ENCODE results near the gene KIF1A. TPM values are rescaled to one million over a fixed set of nuclear protein-coding genes. Genes with fewer than 3 reads are reported as not detected.

KIF1A gene
- total and polyA plus RNA-seq, 2 of the 13 experiments (the other 11 are each of a cell fraction or from before 2014, with no cell fraction given), result 0.01 TPM; not detected in 1

DNA sequence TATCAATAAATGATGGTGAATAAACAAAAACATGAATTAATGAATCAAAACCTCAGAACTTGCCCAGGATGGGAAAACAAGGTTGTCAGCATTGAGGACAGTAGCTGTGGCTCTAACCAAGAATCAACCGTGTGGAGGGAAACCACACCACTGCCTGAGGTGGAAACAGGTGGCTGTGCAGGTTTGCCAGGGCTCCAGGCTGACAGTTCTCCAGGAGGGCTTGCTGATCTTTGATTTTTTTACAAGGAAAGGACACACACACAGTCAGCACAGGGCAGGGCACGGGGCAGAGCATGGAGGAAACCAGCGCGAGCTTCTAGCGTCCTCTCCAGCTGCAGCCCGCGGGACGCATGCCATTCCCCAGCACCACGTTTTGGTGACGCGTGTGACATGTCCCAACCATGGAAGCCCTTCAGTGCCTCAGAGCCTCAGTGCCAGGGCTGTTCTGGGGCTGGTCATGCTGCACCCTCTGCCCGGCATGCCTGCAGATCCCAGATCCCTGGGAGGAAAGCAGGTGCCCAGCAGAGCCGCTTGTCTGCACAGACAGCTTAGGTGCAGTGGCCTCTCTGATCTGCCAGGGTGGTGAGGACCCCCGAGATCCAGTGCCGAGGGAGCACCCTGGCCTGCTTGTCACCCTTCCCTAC is 32.8 kb upstream of the KIF1A start (continued):
- TF ChIP-seq, protein P1, sequence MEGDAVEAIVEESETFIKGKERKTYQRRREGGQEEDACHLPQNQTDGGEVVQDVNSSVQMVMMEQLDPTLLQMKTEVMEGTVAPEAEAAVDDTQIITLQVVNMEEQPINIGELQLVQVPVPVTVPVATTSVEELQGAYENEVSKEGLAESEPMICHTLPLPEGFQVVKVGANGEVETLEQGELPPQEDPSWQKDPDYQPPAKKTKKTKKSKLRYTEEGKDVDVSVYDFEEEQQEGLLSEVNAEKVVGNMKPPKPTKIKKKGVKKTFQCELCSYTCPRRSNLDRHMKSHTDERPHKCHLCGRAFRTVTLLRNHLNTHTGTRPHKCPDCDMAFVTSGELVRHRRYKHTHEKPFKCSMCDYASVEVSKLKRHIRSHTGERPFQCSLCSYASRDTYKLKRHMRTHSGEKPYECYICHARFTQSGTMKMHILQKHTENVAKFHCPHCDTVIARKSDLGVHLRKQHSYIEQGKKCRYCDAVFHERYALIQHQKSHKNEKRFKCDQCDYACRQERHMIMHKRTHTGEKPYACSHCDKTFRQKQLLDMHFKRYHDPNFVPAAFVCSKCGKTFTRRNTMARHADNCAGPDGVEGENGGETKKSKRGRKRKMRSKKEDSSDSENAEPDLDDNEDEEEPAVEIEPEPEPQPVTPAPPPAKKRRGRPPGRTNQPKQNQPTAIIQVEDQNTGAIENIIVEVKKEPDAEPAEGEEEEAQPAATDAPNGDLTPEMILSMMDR (CRISPR knock-in tag; IDR thresholded peaks at IDR 0.05), result no peak
- TF ChIP-seq REPIN1 (CRISPR knock-in tag; IDR thresholded peaks at IDR 0.05; ENCODE audit: borderline replicate concordance, low read depth), result no peak
- TF ChIP-seq REXO4 (CRISPR knock-in tag; IDR thresholded peaks at IDR 0.05; ENCODE audit: borderline replicate concordance), result no peak
- TF ChIP-seq RXRB (CRISPR knock-in tag; IDR thresholded peaks at IDR 0.05; ENCODE audit: borderline replicate concordance), result no peak
- TF ChIP-seq HOXA9 (CRISPR knock-in tag; IDR thresholded peaks at IDR 0.05; ENCODE audit: borderline replicate concordance), result no peak
- no peak for TF ChIP-seq PHB2 (IDR thresholded peaks at IDR 0.05; ENCODE audit: partially characterized antibody)

DNA sequence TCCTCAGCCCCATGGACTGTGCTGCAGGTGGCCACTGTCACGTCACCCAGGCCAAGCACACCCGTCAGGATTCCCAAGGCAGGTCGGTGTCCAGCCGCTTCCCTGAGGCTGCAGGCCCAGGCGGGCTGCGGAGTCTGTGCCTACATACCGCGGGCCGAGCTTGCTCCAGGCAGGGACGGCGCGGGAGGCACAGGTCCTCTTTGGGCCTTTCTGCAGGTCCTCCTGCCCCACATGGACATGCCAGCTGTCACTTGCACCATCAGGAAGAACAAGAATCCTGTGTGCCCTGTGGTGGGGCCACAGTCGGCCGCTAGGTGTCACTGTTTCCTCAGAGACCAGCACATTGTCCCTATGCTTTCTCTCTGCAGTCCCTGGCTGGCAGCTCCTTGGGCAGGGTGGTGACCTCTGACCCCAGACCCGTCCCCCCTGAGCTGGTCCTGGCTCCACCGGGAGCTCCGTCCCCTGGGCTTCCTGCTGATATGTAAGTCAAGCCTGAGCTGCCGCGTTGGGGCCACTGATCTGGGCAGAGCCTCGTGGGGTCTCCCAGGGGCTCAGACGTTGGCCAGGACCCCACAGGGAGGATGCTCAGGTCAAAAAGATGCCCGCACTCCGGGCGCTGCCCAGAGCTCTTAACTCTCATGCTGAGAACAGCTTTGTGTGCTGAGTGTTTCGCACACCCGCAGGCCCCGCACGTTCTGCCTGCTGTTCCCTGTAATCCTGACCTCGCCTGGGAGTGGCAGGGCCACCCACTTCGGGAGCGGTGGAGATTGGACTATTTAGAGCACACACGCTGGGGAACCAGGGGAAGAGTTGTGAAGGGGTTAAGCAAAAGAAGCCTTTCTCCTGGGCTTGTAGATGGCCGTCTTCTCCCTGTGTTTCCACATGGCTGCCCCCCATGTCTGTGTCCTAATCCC is 31.3 kb upstream of the KIF1A start:
- H3K9me3 ChIP-seq (ENCODE audit: low read length), result no peaks in the 10 kb centered on the region
- FAIRE-seq, result peak; percentile 98
- intact Hi-C loops (cut with micrococcal nuclease; ENCODE audit: unreplicated experiment), result loop anchor here (1.0 to 10.0 kb wide), 3 partner anchors 47 to 373 kb away; no protein-coding TSS in a partner anchor
- no peak overlapping the region for H2AFZ ChIP-seq (ENCODE audit: low read length)
- peaks cover 14% of the 10 kb centered on the region for H3K4me1 ChIP-seq (ENCODE audit: insufficient read depth, low read length)
- no peak overlapping the region for H3K27ac ChIP-seq (ENCODE audit: extremely low read length, insufficient read depth, low read length)
- no peaks in the 10 kb centered on the region for H3K36me3 ChIP-seq (replicated peaks in 1 of 2; ENCODE audit: control insufficient read depth in 1 of 2, insufficient read depth in 2 of 2, low read length in 2 of 2)
- no peak overlapping the region; a peak in 1 of 6 replicates for H3K4me3 ChIP-seq (replicated peaks in 1 of 3; ENCODE audit: insufficient read depth in 1 of 3, low read depth in 2 of 3, low read length in 3 of 3)
- in situ Hi-C loops (cut with HindIII; ENCODE audit: extremely low pct_ligation_motif_present, low pct_unique_long_range_greater_than_20kb), result loop anchor here (25.0 kb wide), 1 partner anchor 786 kb away; the partner anchor contains the start of genes ATG4B and THAP4
- BruUV-seq (replicated peaks), result no TSS peak
- no peak overlapping the region for H3K9ac ChIP-seq (ENCODE audit: insufficient read depth, low read depth, low read length)
- ATAC-seq, result peak; percentile 93
- peaks cover 3 to 39% of the 10 kb centered on the region in 2 experiments; a peak in 4 of 5 replicates for H3K27me3 ChIP-seq (ENCODE audit: control insufficient read depth in 1 of 2, insufficient read depth in 2 of 2, low read length in 2 of 2)
- peak; percentile 75 for DNase-seq (ENCODE audit: low spot score)
- POLR2A ChIA-PET, result interaction anchor here (1.9 kb wide), 1 partner anchor 23 kb away, joined by 4 read pairs; no protein-coding TSS in a partner anchor
- H3K4me2 ChIP-seq (ENCODE audit: low read depth, low read length), result no peak overlapping the region; the same call in 1 of the 2 replicates
- 21% methylated on average over 25 of the region's 33 CpGs for whole genome bisulfite sequencing (ENCODE audit: low lambda C conversion rate)
- CTCF ChIA-PET (ENCODE audit: low intra/inter-chr PET ratio, low total read pairs), result interaction anchor here (0.7 to 1.9 kb wide), 7 partner anchors 12 to 808 kb away, joined by 3 to 19 read pairs (median 4); no protein-coding TSS in a partner anchor
- H3K79me2 ChIP-seq (ENCODE audit: insufficient read depth, low read length), result no peaks in the 10 kb centered on the region
- no peaks in the 10 kb centered on the region for H4K20me1 ChIP-seq (ENCODE audit: insufficient read depth, low read length)
- TF ChIP-seq MBD4 (IDR thresholded peaks at IDR 0.05; ENCODE audit: borderline replicate concordance, low read length) (no peak), ZNF816 (CRISPR knock-in tag; IDR thresholded peaks at IDR 0.05; ENCODE audit: borderline replicate concordance) (no peak), CSRNP1 (CRISPR knock-in tag; IDR thresholded peaks at IDR 0.05) (no peak), ZNF670 (CRISPR knock-in tag; IDR thresholded peaks at IDR 0.05; ENCODE audit: borderline replicate concordance) (no peak), ZNF83 (CRISPR knock-in tag; IDR thresholded peaks at IDR 0.05; ENCODE audit: borderline replicate concordance) (peak; percentile 23; the same call in 1 of the 2 replicates), ZNF343 (CRISPR knock-in tag; IDR thresholded peaks at IDR 0.05) (no peak), NFE2L1 (CRISPR knock-in tag; IDR thresholded peaks at IDR 0.05; ENCODE audit: borderline replicate concordance) (no peak), ZNF484 (CRISPR knock-in tag; IDR thresholded peaks at IDR 0.05; ENCODE audit: borderline replicate concordance, low read depth) (no peak), HNF4A (CRISPR knock-in tag; IDR thresholded peaks at IDR 0.05) (no peak)
